Adrenal gland (tissue), 12 donors: ENCODE results near the gene BTBD1. TPM values are rescaled to one million over a fixed set of nuclear protein-coding genes. Genes with fewer than 3 reads are reported as not detected.
"Not testable (repeated sequence)": the region's sequence is repeated elsewhere in the genome, so short reads cannot be mapped to it uniquely, and the experiment has no call there.

Source experiments
- DNase-seq, 7 donors: peaks; one replicate each; pipeline ENCODE4 v3.0.0-alpha.2; 2019 to 2020
- H3K27ac ChIP-seq, 5 donors: fragments of 200-600 bp; sonication (generic) in 4 of 5; 1 replicate in 3 of 5; 2 replicates in 2 of 5; pipeline versions ENCODE4 v1.5.1 to v1.8.0; 2016 to 2020; ENCODE audit warnings: mild to moderate bottlenecking in 1 of 5
- H3K27me3 ChIP-seq: fragments of 200-600 bp; 2 replicates; pipeline ENCODE4 v1.8.0; 2021
- H3K36me3 ChIP-seq, 2 donors: fragments of 200-600 bp; replicated peaks in 1 of 2; 1 replicate in 1 of 2; 2 replicates in 1 of 2; pipeline versions ENCODE4 v1.5.1 to v1.8.0; 2018 to 2022
- H3K4me1 ChIP-seq, 2 donors: fragments of 200-600 bp; replicated peaks in 1 of 2; 1 replicate in 1 of 2; 2 replicates in 1 of 2; pipeline versions ENCODE4 v1.5.1 to v1.8.0; 2018 to 2021
- H3K4me3 ChIP-seq, 4 donors: fragments of 200-600 bp; sonication (generic) in 3 of 4; one replicate each; pipeline ENCODE4 v1.5.1; 2016 to 2018
- H3K9me3 ChIP-seq, 3 donors: fragments of 200-600 bp; sonication (generic) in 1 of 3; replicated peaks in 1 of 3; 1 replicate in 2 of 3; 2 replicates in 1 of 3; pipeline versions ENCODE4 v1.5.1 to v1.8.0; 2016 to 2021
- CTCF ChIP-seq, 6 experiments: fragments of 450-650 bp in 4 of 6; fragments of 200-600 bp in 2 of 6; sonication (generic) in 1 of 6; IDR thresholded peaks; 1 replicate in 5 of 6; 2 replicates in 1 of 6; pipeline versions ENCODE4 v1.5.1 to v1.8.0; 2016 to 2021; ENCODE audit warnings: antibody characterized with exemption in 6 of 6, mild to moderate bottlenecking in 2 of 6, moderate library complexity in 1 of 6
- POLR2A ChIP-seq, 2 donors: fragments of 450-650 bp; IDR thresholded peaks; one replicate each; pipeline ENCODE4 v1.6.1; 2017; ENCODE audit warnings: antibody characterized with exemption in 2 of 2, mild to moderate bottlenecking in 2 of 2, moderate library complexity in 1 of 2
- WGBS, 4 donors: extraction: QIAGEN DNeasy Blood & Tissue Kit in 2 of 4; methylation state at CpG; one replicate each; pipeline versions ENCODE4 v1.1.5 to v1.1.7; 2013 to 2017; 5-methylcytosine and 5-hydroxymethylcytosine counted together
- intact Hi-C, 2 donors: fragments of 100-400 bp; cut with DNase I; formaldehyde crosslinking; loops; one replicate each; pipeline versions ENCODE4 v1.14.1 to v1.15.0; 2022 to 2023
- polyA plus RNA-seq, 3 donors: library from polyadenylated mRNA; stranded (reverse); fragments of 200-250 nt in 2 of 3; fragments of 350-450 nt in 1 of 3; fragmentation: Illumina TruSeq in 1 of 3; extraction: RNeasy Lipid Tissue Mini Kit (QIAGEN cat#74804) in 1 of 3; gene quantifications; one replicate each; pipeline ENCODE4 v1.2.3, GENCODE V29; 2013 to 2014
- total RNA-seq, 9 donors: library from RNA; depleted of rRNA in 4 of 9; stranded (reverse); fragments of >200 nt in 4 of 9; fragments of 120-200 nt in 1 of 9; fragmentation: NEBNext Ultra II Directional in 1 of 9; extraction: Animal tissue kit (Norgen Biotek cat#: 25700) in 1 of 9; gene quantifications; one replicate each; pipeline versions ENCODE4 v1.1.0 to v1.2.4, GENCODE V29; 2013 to 2023
- donor health status: healthy with polysubstance abuse.
- donor health status: Bipolar disorder and iron deficiency.
- donor health status: DM: yes; HTN: yes; CAD: no.
- donor health status: DM: no; HTN: no; CAD: no.
- donor health status: DM: no; HTN: no; CAD: no.
- donor health status: DM: yes; HTN: yes; CAD: no.

The BTBD1 gene
- total and polyA plus RNA-seq, 12 donors = 7.2 to 72.6 (median 49.7) TPM

- Histone ChIP-seq H3K4me1 (no peaks in the 10 kb centered on the region), H3K9me3 (no peaks in the 10 kb centered on the region), H3K27me3 (no peaks in the 10 kb centered on the region), H3K4me3 (no peak overlapping the region), H3K27ac (no peak overlapping the region), H3K36me3 (no peaks in the 10 kb centered on the region)
- intact Hi-C loops = no loop called here
- TF ChIP-seq CTCF (IDR thresholded peaks at IDR 0.05) (no peak), POLR2A (IDR thresholded peaks at IDR 0.05) (no peak)
- DNase-seq = no peak
- WGBS, 4 donors = 81 to 86% (median 84%) methylated on average over 7 of the region's 7 CpGs
Observed at GRCh38 chr15:83078712-83079111, 11.7 kb upstream of the BTBD1 start.

GRCh38 chr15:83077491-83078230 lies 10.6 kb upstream of the BTBD1 start:
- Histone ChIP-seq H3K36me3 (no peaks in the 10 kb centered on the region), H3K27ac (no peak overlapping the region), H3K9me3 (no peaks in the 10 kb centered on the region), H3K27me3 (no peaks in the 10 kb centered on the region), H3K4me1 (no peaks in the 10 kb centered on the region), H3K4me3 (no peak overlapping the region)
- DNase-seq = no peak
- 21 to 28% (median 24%) methylated on average over 5 of the region's 5 CpGs for WGBS, 4 donors
- TF ChIP-seq CTCF (IDR thresholded peaks at IDR 0.05) (no peak), POLR2A (IDR thresholded peaks at IDR 0.05) (no peak)
- intact Hi-C loops = no loop called here

- not testable (repeated sequence) for H3K27me3 ChIP-seq, H3K36me3 ChIP-seq, H3K27ac ChIP-seq, H3K9me3 ChIP-seq, H3K4me3 ChIP-seq
- intact Hi-C loops = loop anchor here in 1 of 2 donors (5.0 kb wide), 1 partner anchor 138 kb away; the partner anchor contains the start of gene HDGFL3
- peak in 1 of 7 donors; percentile 28 for DNase-seq
- 56 to 78% (median 59%) methylated on average over 5 to 6 of the region's 6 CpGs for WGBS, 4 donors
- H3K4me1 ChIP-seq = peaks cover 14 to 24% of the 10 kb centered on the region in 2 donors
Observed at GRCh38 chr15:83069211-83069642, 2.2 kb upstream of the BTBD1 start.

- TF ChIP-seq CTCF (IDR thresholded peaks at IDR 0.05) (no peak), POLR2A (IDR thresholded peaks at IDR 0.05) (no peak)
- 75 to 88% (median 84%) methylated on average over 6 of the region's 6 CpGs for WGBS, 4 donors
- Histone ChIP-seq H3K4me1 (peaks cover 14 to 36% of the 10 kb centered on the region in 2 donors), H3K27ac (peak overlapping the region in 3 of 5 donors; percentile 88 to 98 (median 96)), H3K9me3 (no peaks in the 10 kb centered on the region), H3K4me3 (no peak overlapping the region), H3K27me3 (no peaks in the 10 kb centered on the region), H3K36me3 (no peaks in the 10 kb centered on the region)
- no peak for DNase-seq
- intact Hi-C loops = loop anchor here in 1 of 2 donors (5.0 kb wide), 1 partner anchor 139 kb away; the partner anchor contains the start of gene HDGFL3
Observed at GRCh38 chr15:83068054-83068453, 1.0 kb upstream of the BTBD1 start.

GRCh38 chr15:83067638-83067962 lies 548 bp upstream of the BTBD1 start:
- TF ChIP-seq CTCF (IDR thresholded peaks at IDR 0.05) = no peak
- no peak for TF ChIP-seq POLR2A (IDR thresholded peaks at IDR 0.05)
- Histone ChIP-seq H3K27ac (peak overlapping the region; percentile 33 to 98 (median 96)), H3K36me3 (no peaks in the 10 kb centered on the region), H3K4me3 (peak overlapping the region in 2 of 4 donors; percentile 93 to 96), H3K9me3 (no peaks in the 10 kb centered on the region), H3K27me3 (no peaks in the 10 kb centered on the region), H3K4me1 (peaks cover 14 to 41% of the 10 kb centered on the region in 2 donors)
- intact Hi-C loops = loop anchor here in 1 of 2 donors (5.0 kb wide), 1 partner anchor 140 kb away; the partner anchor contains the start of gene HDGFL3
- WGBS, 4 donors = 38 to 49% (median 45%) methylated on average over 12 of the region's 12 CpGs
- DNase-seq = no peak
